ENCODE results near the gene DEPDC1B. TPM values are rescaled to one million over a fixed set of nuclear protein-coding genes. Genes with fewer than 3 reads are reported as not detected.

DEPDC1B gene
- total and polyA plus RNA-seq, 2 of the 8 experiments (the other 6 are each of a cell fraction or from before 2014, with no cell fraction given) = 30.8 to 67.4 TPM

GRCh38 chr5:60598424-60598823, 101.5 kb downstream of the DEPDC1B start:
- no peak overlapping the region for H4K8ac ChIP-seq (ENCODE audit: extremely low read depth, insufficient read depth, low read length)
- H2AFZ ChIP-seq (ENCODE audit: low read length) = no peak overlapping the region
- FAIRE-seq (no peak), DNase-seq (ENCODE audit: low read depth in 1 of 2, low spot score in 2 of 2) (no peak)
- H3K14ac ChIP-seq (ENCODE audit: insufficient read length) = no peak overlapping the region
- H3K79me1 ChIP-seq (ENCODE audit: low read depth, low read length) = no peaks in the 10 kb centered on the region
- no peak overlapping the region for H3K27ac ChIP-seq (ENCODE audit: low read depth, low read length)
- no peak overlapping the region for H3K4ac ChIP-seq (replicated peaks; ENCODE audit: insufficient read length, low read depth, low read length)
- H3K27me3 ChIP-seq (replicated peaks in 1 of 4; ENCODE audit: control insufficient read depth in 3 of 4, extremely low read depth in 1 of 4, insufficient read depth in 3 of 4, low read length in 3 of 4) = no peaks in the 10 kb centered on the region
- H3K79me2 ChIP-seq (ENCODE audit: control insufficient read depth in 1 of 2, insufficient read depth in 2 of 2, low read length in 2 of 2) = no peaks in the 10 kb centered on the region
- H2BK15ac ChIP-seq (ENCODE audit: low read length) = no peak overlapping the region
- no peak overlapping the region for H3K4me2 ChIP-seq (ENCODE audit: insufficient read depth in 1 of 2, low read depth in 2 of 2, low read length in 2 of 2)
- no peak overlapping the region for H2AK5ac ChIP-seq (ENCODE audit: low read depth, low read length)
- POLR2A ChIA-PET (ENCODE audit: partially characterized antibody) = no interaction called here
- H3K4me1 ChIP-seq (replicated peaks in 1 of 4; ENCODE audit: control insufficient read depth in 3 of 4, insufficient read depth in 4 of 4, low read length in 3 of 4) = no peaks in the 10 kb centered on the region
- no peak overlapping the region for H2BK5ac ChIP-seq (ENCODE audit: low read depth, low read length)
- TF ChIP-seq TAF7 (optimal IDR thresholded peaks at IDR 0.05; ENCODE audit: borderline replicate concordance, low read depth, low read length) = no peak
- no peak for TF ChIP-seq BRCA1 (IDR thresholded peaks at IDR 0.05; ENCODE audit: low read depth, low read length)
- TF ChIP-seq RFX5 (IDR thresholded peaks at IDR 0.05; ENCODE audit: borderline replicate concordance, low read depth, low read length) = no peak
- TF ChIP-seq JUN (IDR thresholded peaks at IDR 0.05; ENCODE audit: low read depth, low read length) = no peak
- TF ChIP-seq NANOG (IDR thresholded peaks at IDR 0.05; ENCODE audit: insufficient read depth, low read depth, low read length, poor library complexity, severe bottlenecking) = no peak
- no peak for TF ChIP-seq HDAC6 (IDR thresholded peaks at IDR 0.05; ENCODE audit: low read depth, low read length)
- TF ChIP-seq BCL11A (IDR thresholded peaks at IDR 0.05; ENCODE audit: low read depth in 2 of 2, low read length in 2 of 2) = no peak
- no peak for TF ChIP-seq SUZ12 (IDR thresholded peaks at IDR 0.05; ENCODE audit: low read length)
- no peak for TF ChIP-seq POLR2A (IDR thresholded peaks at IDR 0.05; ENCODE audit: control extremely low read depth in 1 of 2, low read depth in 2 of 2, low read length in 2 of 2)
- TF ChIP-seq, protein P1, sequence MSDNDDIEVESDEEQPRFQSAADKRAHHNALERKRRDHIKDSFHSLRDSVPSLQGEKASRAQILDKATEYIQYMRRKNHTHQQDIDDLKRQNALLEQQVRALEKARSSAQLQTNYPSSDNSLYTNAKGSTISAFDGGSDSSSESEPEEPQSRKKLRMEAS (IDR thresholded peaks at IDR 0.05) = no peak
- TF ChIP-seq ZNF274 (IDR thresholded peaks at IDR 0.05; ENCODE audit: borderline replicate concordance, extremely low read depth, low read length) = no peak
- TF ChIP-seq, protein P2, sequence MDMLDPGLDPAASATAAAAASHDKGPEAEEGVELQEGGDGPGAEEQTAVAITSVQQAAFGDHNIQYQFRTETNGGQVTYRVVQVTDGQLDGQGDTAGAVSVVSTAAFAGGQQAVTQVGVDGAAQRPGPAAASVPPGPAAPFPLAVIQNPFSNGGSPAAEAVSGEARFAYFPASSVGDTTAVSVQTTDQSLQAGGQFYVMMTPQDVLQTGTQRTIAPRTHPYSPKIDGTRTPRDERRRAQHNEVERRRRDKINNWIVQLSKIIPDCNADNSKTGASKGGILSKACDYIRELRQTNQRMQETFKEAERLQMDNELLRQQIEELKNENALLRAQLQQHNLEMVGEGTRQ (IDR thresholded peaks at IDR 0.05; ENCODE audit: low read length) = no peak
- CTCF ChIA-PET (ENCODE audit: partially characterized antibody) = interaction anchor here (1.0 kb wide), 1 partner anchor 17 kb away, joined by 3 read pairs; no protein-coding TSS in a partner anchor
- H3K23me2 ChIP-seq (ENCODE audit: low read depth, low read length) = no peaks in the 10 kb centered on the region; the same call in 1 of the 2 replicates
- H3K9ac ChIP-seq (replicated peaks in 1 of 4; ENCODE audit: extremely low read depth in 1 of 4, low read depth in 3 of 4, low read length in 3 of 4) = no peak overlapping the region
- no peak overlapping the region for H3K56ac ChIP-seq (replicated peaks; ENCODE audit: insufficient read length, low read depth, low read length)
- H4K20me1 ChIP-seq (replicated peaks in 1 of 2; ENCODE audit: control insufficient read depth in 1 of 2, insufficient read depth in 2 of 2, low read length in 2 of 2) = no peaks in the 10 kb centered on the region
- no peak overlapping the region for H2BK12ac ChIP-seq (ENCODE audit: low read depth, low read length)
- no peak overlapping the region for H3K18ac ChIP-seq (ENCODE audit: extremely low read depth, low read length)
- no peak overlapping the region for H4K91ac ChIP-seq (replicated peaks; ENCODE audit: insufficient read length, low read length)
- no peak overlapping the region for H3K4me3 ChIP-seq (ENCODE audit: extremely low read depth in 1 of 4, insufficient read depth in 2 of 4, low read depth in 3 of 4, low read length in 4 of 4)
- no peak overlapping the region for H2BK120ac ChIP-seq (replicated peaks; ENCODE audit: low read depth, low read length)
- no peak overlapping the region for H3K23ac ChIP-seq (ENCODE audit: insufficient read length)
- no peak overlapping the region for H2BK20ac ChIP-seq (ENCODE audit: low read length)
- no peak overlapping the region for H4K5ac ChIP-seq (ENCODE audit: insufficient read length, low read depth, low read length)
- H3K36me3 ChIP-seq (ENCODE audit: control insufficient read depth in 2 of 4, insufficient read depth in 4 of 4, low read length in 3 of 4) = peaks cover 0 to 27% (median 4%) of the 10 kb centered on the region in 4 experiments; a peak in 4 of 8 replicates
- H3K9me3 ChIP-seq (ENCODE audit: insufficient read depth in 2 of 2, low read depth in 1 of 2, low read length in 1 of 2) = no peaks in the 10 kb centered on the region
- 85% methylated on average over 4 of the region's 4 CpGs; no CpG with 5 or more reads in 1 of the 2 experiments for WGBS, 2 experiments (ENCODE audit: extremely low coverage in 1 of 2, insufficient coverage in 1 of 2, insufficient read length in 1 of 2, insufficient replicate concordance in 2 of 2, low coverage in 1 of 2, low lambda C conversion rate in 2 of 2, missing lambda C conversion rate in 1 of 2)

Data from H1 (cell line).